Measurements from ENCODE around the gene S100A3. TPM values are rescaled to one million over a fixed set of nuclear protein-coding genes. Genes with fewer than 3 reads are reported as not detected.
"Not testable (repeated sequence)": the region's sequence is repeated elsewhere in the genome, so short reads cannot be mapped to it uniquely, and the experiment has no call there.

Gene S100A3
- total RNA-seq, 1 experiment from 2014 or later = not detected

- intact Hi-C loops (cut with micrococcal nuclease; ENCODE audit: unreplicated experiment) = loop anchor here (5.0 kb wide), 1 partner anchor 213 kb away; no protein-coding TSS in a partner anchor
- Mint-ChIP-seq H3K4me3 (ENCODE audit: low read depth, unreplicated experiment) (peak within 1 kb of the TSS; percentile 36), H3K27ac (ENCODE audit: unreplicated experiment) (peak within 1 kb of the TSS; percentile 96), H3K4me1 (ENCODE audit: low read depth, unreplicated experiment) (peaks cover 59% of the 10 kb centered on the region), H3K27me3 (ENCODE audit: unreplicated experiment) (no peaks in the 10 kb centered on the region), H3K36me3 (ENCODE audit: insufficient read depth, unreplicated experiment) (peaks cover 44% of the 10 kb centered on the region), H3K9me3 (ENCODE audit: low read depth, unreplicated experiment) (no peaks in the 10 kb centered on the region)
- TF ChIP-seq, protein P1, sequence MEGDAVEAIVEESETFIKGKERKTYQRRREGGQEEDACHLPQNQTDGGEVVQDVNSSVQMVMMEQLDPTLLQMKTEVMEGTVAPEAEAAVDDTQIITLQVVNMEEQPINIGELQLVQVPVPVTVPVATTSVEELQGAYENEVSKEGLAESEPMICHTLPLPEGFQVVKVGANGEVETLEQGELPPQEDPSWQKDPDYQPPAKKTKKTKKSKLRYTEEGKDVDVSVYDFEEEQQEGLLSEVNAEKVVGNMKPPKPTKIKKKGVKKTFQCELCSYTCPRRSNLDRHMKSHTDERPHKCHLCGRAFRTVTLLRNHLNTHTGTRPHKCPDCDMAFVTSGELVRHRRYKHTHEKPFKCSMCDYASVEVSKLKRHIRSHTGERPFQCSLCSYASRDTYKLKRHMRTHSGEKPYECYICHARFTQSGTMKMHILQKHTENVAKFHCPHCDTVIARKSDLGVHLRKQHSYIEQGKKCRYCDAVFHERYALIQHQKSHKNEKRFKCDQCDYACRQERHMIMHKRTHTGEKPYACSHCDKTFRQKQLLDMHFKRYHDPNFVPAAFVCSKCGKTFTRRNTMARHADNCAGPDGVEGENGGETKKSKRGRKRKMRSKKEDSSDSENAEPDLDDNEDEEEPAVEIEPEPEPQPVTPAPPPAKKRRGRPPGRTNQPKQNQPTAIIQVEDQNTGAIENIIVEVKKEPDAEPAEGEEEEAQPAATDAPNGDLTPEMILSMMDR (IDR thresholded peaks at IDR 0.05; ENCODE audit: unreplicated experiment) = no peak
- BruUV-seq (replicated peaks) = TSS peak; percentile 16
- CTCF ChIA-PET = interaction anchor here (0.6 to 2.1 kb wide), 16 partner anchors 10 to 107 kb away, joined by 3 to 61 read pairs (median 6); partner anchors contain the start of genes CHTOP, S100A13, S100A16 and S100A4
- DNase-seq = peak; percentile 63
Measured at GRCh38 chr1:153565529-153566374, 16.7 kb upstream of the S100A3 start, which contains the start of gene S100A2. TSS of gene S100A2 (minus strand) at chr1:153565844. CDS start at chr1:153563877, 1,967 bp downstream.

GRCh38 chr1:153563991-153564390, 14.9 kb upstream of the S100A3 start:
- H3K4me1 Mint-ChIP-seq (ENCODE audit: low read depth, unreplicated experiment) = peaks cover 41% of the 10 kb centered on the region
- H3K9me3 Mint-ChIP-seq (ENCODE audit: low read depth, unreplicated experiment) = no peaks in the 10 kb centered on the region
- no peaks in the 10 kb centered on the region for H3K27me3 Mint-ChIP-seq (ENCODE audit: unreplicated experiment)
- BruUV-seq (replicated peaks) = no TSS peak
- TF ChIP-seq, protein P1 (IDR thresholded peaks at IDR 0.05; ENCODE audit: unreplicated experiment) = no peak
- DNase-seq = no peak
- H3K4me3 Mint-ChIP-seq (ENCODE audit: low read depth, unreplicated experiment) = no peak overlapping the region
- peak overlapping the region; percentile 28 for H3K27ac Mint-ChIP-seq (ENCODE audit: unreplicated experiment)
- H3K36me3 Mint-ChIP-seq (ENCODE audit: insufficient read depth, unreplicated experiment) = peaks cover 39% of the 10 kb centered on the region
- CTCF ChIA-PET = interaction anchor here (1.5 kb wide), 1 partner anchor 27 kb away, joined by 3 read pairs; no protein-coding TSS in a partner anchor
- intact Hi-C loops (cut with micrococcal nuclease; ENCODE audit: unreplicated experiment) = no loop called here

- Mint-ChIP-seq H3K4me1 (ENCODE audit: low read depth, unreplicated experiment) (peaks cover 36% of the 10 kb centered on the region), H3K27me3 (ENCODE audit: unreplicated experiment) (no peaks in the 10 kb centered on the region), H3K4me3 (ENCODE audit: low read depth, unreplicated experiment) (no peak overlapping the region), H3K9me3 (ENCODE audit: low read depth, unreplicated experiment) (no peaks in the 10 kb centered on the region), H3K27ac (ENCODE audit: unreplicated experiment) (no peak overlapping the region), H3K36me3 (ENCODE audit: insufficient read depth, unreplicated experiment) (peaks cover 35% of the 10 kb centered on the region)
- intact Hi-C loops (cut with micrococcal nuclease; ENCODE audit: unreplicated experiment) = no loop called here
- CTCF ChIA-PET = interaction anchor here (0.7 to 1.5 kb wide), 2 partner anchors 27 to 403 kb away, joined by 3 read pairs; no protein-coding TSS in a partner anchor
- BruUV-seq (replicated peaks) = no TSS peak
- no peak for DNase-seq
- TF ChIP-seq, protein P1 (IDR thresholded peaks at IDR 0.05; ENCODE audit: unreplicated experiment) = no peak
Measured at GRCh38 chr1:153563483-153563901, 14.4 kb upstream of the S100A3 start.

GRCh38 chr1:153562021-153562420, 13.0 kb upstream of the S100A3 start:
- H3K4me3 Mint-ChIP-seq (ENCODE audit: low read depth, unreplicated experiment); intact Hi-C loops (cut with micrococcal nuclease; ENCODE audit: unreplicated experiment); H3K27ac Mint-ChIP-seq (ENCODE audit: unreplicated experiment); H3K27me3 Mint-ChIP-seq (ENCODE audit: unreplicated experiment); H3K9me3 Mint-ChIP-seq (ENCODE audit: low read depth, unreplicated experiment); DNase-seq; BruUV-seq (replicated peaks): not testable (repeated sequence)
- H3K4me1 Mint-ChIP-seq (ENCODE audit: low read depth, unreplicated experiment) = peaks cover 21% of the 10 kb centered on the region
- peaks cover 20% of the 10 kb centered on the region for H3K36me3 Mint-ChIP-seq (ENCODE audit: insufficient read depth, unreplicated experiment)
- CTCF ChIA-PET = interaction anchor here (1.1 to 1.6 kb wide), 3 partner anchors 10 to 30 kb away, joined by 3 read pairs; no protein-coding TSS in a partner anchor

Measured in Calu3 (cell line).